CD8-positive, alpha-beta memory T cell (primary cell): ENCODE results near the gene EFHD2. TPM values are rescaled to one million over a fixed set of nuclear protein-coding genes. Genes with fewer than 3 reads are reported as not detected.

Experiments used
- CTCF ChIA-PET: fragments of 350-600 bp; sonication (Branson Sonifier 250); formaldehyde crosslinking; loops from one replicate; lab custom pipeline; 2021; ENCODE audit warnings: antibody characterized with exemption; lab: Charles Lee
- POLR2A ChIA-PET: fragments of 350-600 bp; sonication (Branson Sonifier 250); formaldehyde crosslinking; loops from one replicate; lab custom pipeline; 2021; ENCODE audit warnings: antibody characterized with exemption; lab: Charles Lee
- DNase-seq, 5 donors: peaks; one replicate each; pipeline versions ENCODE4 v3.0.0 to v3.0.0-alpha.2; 2020 to 2022; ENCODE audit warnings: mixed read lengths in 1 of 5
- H3K27ac ChIP-seq: one replicate; pipeline ENCODE4 v1.7.0; 2013; ENCODE audit warnings: low read depth, mild to moderate bottlenecking, low read length, moderate library complexity
- H3K27me3 ChIP-seq: 2 replicates; pipeline ENCODE4 v1.7.0; 2013; ENCODE audit warnings: low read length, mild to moderate bottlenecking; ENCODE audit not compliant: insufficient read depth, poor library complexity, severe bottlenecking
- H3K36me3 ChIP-seq: 2 replicates; pipeline ENCODE4 v1.7.0; 2013; ENCODE audit warnings: mild to moderate bottlenecking, low read length, moderate library complexity; ENCODE audit not compliant: insufficient read depth
- H3K4me1 ChIP-seq: 2 replicates; pipeline ENCODE4 v1.7.0; 2013; ENCODE audit warnings: mild to moderate bottlenecking, low read length, moderate library complexity; ENCODE audit not compliant: insufficient read depth
- H3K4me3 ChIP-seq: 2 replicates; pipeline ENCODE4 v1.7.0; 2013; ENCODE audit warnings: mild to moderate bottlenecking, low read length
- H3K9me3 ChIP-seq: 2 replicates; pipeline ENCODE4 v1.7.0; 2013; ENCODE audit warnings: mild to moderate bottlenecking, low read length
- H3K27ac Mint-ChIP-seq, 8 donors: one replicate each; pipeline ENCODE4 v1.8.0; 2020 to 2021; ENCODE audit warnings: mixed read lengths in 8 of 8, mild to moderate bottlenecking in 6 of 8, inconsistent platforms in 3 of 8, moderate library complexity in 3 of 8
- H3K27me3 Mint-ChIP-seq, 2 donors: one replicate each; pipeline ENCODE4 v1.8.0; 2020 to 2021; ENCODE audit warnings: mixed read lengths in 2 of 2, mild to moderate bottlenecking in 1 of 2, moderate library complexity in 1 of 2
- H3K36me3 Mint-ChIP-seq, 3 donors: one replicate each; pipeline ENCODE4 v1.8.0; 2020 to 2021; ENCODE audit warnings: mixed read lengths in 3 of 3, inconsistent platforms in 1 of 3, mild to moderate bottlenecking in 1 of 3
- H3K4me1 Mint-ChIP-seq, 3 donors: one replicate each; pipeline ENCODE4 v1.8.0; 2020 to 2021; ENCODE audit warnings: mixed read lengths in 3 of 3, inconsistent platforms in 1 of 3, mild to moderate bottlenecking in 1 of 3
- H3K4me3 Mint-ChIP-seq, 7 donors: one replicate each; pipeline ENCODE4 v1.8.0; 2020 to 2021; ENCODE audit warnings: mixed read lengths in 7 of 7, mild to moderate bottlenecking in 6 of 7, moderate library complexity in 4 of 7, inconsistent platforms in 2 of 7
- H3K9me3 Mint-ChIP-seq, 5 donors: one replicate each; pipeline ENCODE4 v1.8.0; 2020 to 2022; ENCODE audit warnings: mixed read lengths in 5 of 5, mild to moderate bottlenecking in 3 of 5, moderate library complexity in 2 of 5, inconsistent platforms in 1 of 5
- polyA plus RNA-seq: library from polyadenylated mRNA; unstranded; fragments of 300-500 nt; fragmentation: Illumina TruSeq; gene quantifications from one replicate; pipeline ENCODE4 v1.2.3, GENCODE V29; 2021
- total RNA-seq, 2 experiments: library from RNA; stranded (reverse); gene quantifications; one replicate each; pipeline ENCODE4 v1.2.3, GENCODE V29; 2021

The EFHD2 gene
- total and polyA plus RNA-seq, 3 experiments from 2014 or later, result 64.7 to 154 (median 67.9) TPM

- Histone ChIP-seq H3K4me3 (no peak overlapping the region), H3K9me3 (no peaks in the 10 kb centered on the region), H3K27me3 (no peaks in the 10 kb centered on the region), H3K4me1 (no peaks in the 10 kb centered on the region), H3K27ac (no peak overlapping the region), H3K36me3 (no peaks in the 10 kb centered on the region)
- H3K27me3 Mint-ChIP-seq, result peaks cover 0 to 4% of the 10 kb centered on the region in 2 donors
- CTCF ChIA-PET, result no interaction called here
- POLR2A ChIA-PET, result no interaction called here
- no peaks in the 10 kb centered on the region for H3K4me1 Mint-ChIP-seq
- no peak overlapping the region for H3K4me3 Mint-ChIP-seq
- no peaks in the 10 kb centered on the region for H3K36me3 Mint-ChIP-seq
- DNase-seq, result no peak
- no peak overlapping the region for H3K27ac Mint-ChIP-seq
- H3K9me3 Mint-ChIP-seq, result no peaks in the 10 kb centered on the region
Observed at GRCh38 chr1:15393475-15394257, 16.0 kb upstream of the EFHD2 start.

GRCh38 chr1:15394258-15394690, 15.4 kb upstream of the EFHD2 start:
- no peaks in the 10 kb centered on the region for H3K27me3 ChIP-seq
- CTCF ChIA-PET, result no interaction called here
- H3K4me1 ChIP-seq, result no peaks in the 10 kb centered on the region
- peaks cover 0 to 4% of the 10 kb centered on the region in 2 donors for H3K27me3 Mint-ChIP-seq
- H3K9me3 ChIP-seq, result no peaks in the 10 kb centered on the region
- H3K4me1 Mint-ChIP-seq, result no peaks in the 10 kb centered on the region
- POLR2A ChIA-PET, result no interaction called here
- no peak overlapping the region for H3K27ac ChIP-seq
- H3K4me3 ChIP-seq, result no peak overlapping the region
- DNase-seq, result no peak
- H3K36me3 ChIP-seq, result no peaks in the 10 kb centered on the region
- no peak overlapping the region for H3K4me3 Mint-ChIP-seq
- H3K27ac Mint-ChIP-seq, result no peak overlapping the region
- H3K9me3 Mint-ChIP-seq, result peaks cover 0 to under 1% (median 0%) of the 10 kb centered on the region in 5 donors
- no peaks in the 10 kb centered on the region for H3K36me3 Mint-ChIP-seq

- POLR2A ChIA-PET, result no interaction called here
- no peaks in the 10 kb centered on the region for H3K9me3 ChIP-seq
- no peak overlapping the region for H3K4me3 Mint-ChIP-seq
- no peak overlapping the region for H3K27ac ChIP-seq
- H3K36me3 Mint-ChIP-seq, result no peaks in the 10 kb centered on the region
- DNase-seq, result no peak
- peak overlapping the region in 1 of 8 donors; percentile 17 for H3K27ac Mint-ChIP-seq
- peaks cover 0 to 4% (median 0%) of the 10 kb centered on the region in 5 donors for H3K9me3 Mint-ChIP-seq
- H3K36me3 ChIP-seq, result no peaks in the 10 kb centered on the region
- no peak overlapping the region for H3K4me3 ChIP-seq
- H3K27me3 ChIP-seq, result no peaks in the 10 kb centered on the region
- CTCF ChIA-PET, result no interaction called here
- peaks cover 0 to 1% (median 0%) of the 10 kb centered on the region in 3 donors for H3K4me1 Mint-ChIP-seq
- H3K27me3 Mint-ChIP-seq, result no peaks in the 10 kb centered on the region
- no peaks in the 10 kb centered on the region for H3K4me1 ChIP-seq
Observed at GRCh38 chr1:15397236-15397635, 12.5 kb upstream of the EFHD2 start.

- Mint-ChIP-seq H3K9me3 (peaks cover 0 to 4% (median 0%) of the 10 kb centered on the region in 5 donors), H3K36me3 (no peaks in the 10 kb centered on the region), H3K27me3 (peaks cover 0 to 3% of the 10 kb centered on the region in 2 donors), H3K4me1 (peaks cover 0 to 1% (median 0%) of the 10 kb centered on the region in 3 donors), H3K27ac (peak overlapping the region in 1 of 8 donors; percentile 41), H3K4me3 (peak overlapping the region in 1 of 7 donors; percentile 14)
- no peak overlapping the region for H3K4me3 ChIP-seq
- DNase-seq, result no peak
- H3K27ac ChIP-seq, result no peak overlapping the region
- no peaks in the 10 kb centered on the region for H3K27me3 ChIP-seq
- no peaks in the 10 kb centered on the region for H3K36me3 ChIP-seq
- no peaks in the 10 kb centered on the region for H3K9me3 ChIP-seq
- CTCF ChIA-PET, result interaction anchor here (0.7 kb wide), 1 partner anchor 76 kb away, joined by 4 read pairs; no protein-coding TSS in a partner anchor
- no peaks in the 10 kb centered on the region for H3K4me1 ChIP-seq
- POLR2A ChIA-PET, result no interaction called here
Observed at GRCh38 chr1:15399710-15400109, 10.0 kb upstream of the EFHD2 start.

GRCh38 chr1:15400627-15401026, 9.1 kb upstream of the EFHD2 start:
- H3K4me3 Mint-ChIP-seq, result no peak overlapping the region
- no peaks in the 10 kb centered on the region for H3K9me3 ChIP-seq
- H3K4me1 ChIP-seq, result peaks cover 4% of the 10 kb centered on the region
- H3K9me3 Mint-ChIP-seq, result peaks cover 0 to 4% (median 0%) of the 10 kb centered on the region in 5 donors
- POLR2A ChIA-PET, result no interaction called here
- no peak overlapping the region for H3K27ac ChIP-seq
- no peaks in the 10 kb centered on the region for H3K27me3 ChIP-seq
- H3K27me3 Mint-ChIP-seq, result peaks cover 0 to 3% of the 10 kb centered on the region in 2 donors
- H3K36me3 ChIP-seq, result no peaks in the 10 kb centered on the region
- peak overlapping the region in 4 of 8 donors; percentile 5 to 84 (median 70) for H3K27ac Mint-ChIP-seq
- DNase-seq, result no peak
- peaks cover 4 to 7% (median 6%) of the 10 kb centered on the region in 3 donors for H3K4me1 Mint-ChIP-seq
- no peak overlapping the region for H3K4me3 ChIP-seq
- CTCF ChIA-PET, result no interaction called here
- no peaks in the 10 kb centered on the region for H3K36me3 Mint-ChIP-seq

GRCh38 chr1:15401391-15402055, 8.2 kb upstream of the EFHD2 start:
- no peak for DNase-seq
- no peaks in the 10 kb centered on the region for H3K9me3 ChIP-seq
- Mint-ChIP-seq H3K4me3 (no peak overlapping the region), H3K9me3 (peaks cover 0 to 4% (median 0%) of the 10 kb centered on the region in 5 donors), H3K27ac (peak overlapping the region in 3 of 8 donors; percentile 70 to 79 (median 77)), H3K27me3 (peaks cover 0 to 3% of the 10 kb centered on the region in 2 donors), H3K36me3 (no peaks in the 10 kb centered on the region), H3K4me1 (peaks cover 4 to 12% (median 11%) of the 10 kb centered on the region in 3 donors)
- ChIA-PET POLR2A (no interaction called here), CTCF (interaction anchor here (1.1 kb wide), 1 partner anchor 376 kb away, joined by 3 read pairs; no protein-coding TSS in a partner anchor)
- H3K4me1 ChIP-seq, result peaks cover 4% of the 10 kb centered on the region
- H3K4me3 ChIP-seq, result no peak overlapping the region
- H3K36me3 ChIP-seq, result no peaks in the 10 kb centered on the region
- no peak overlapping the region for H3K27ac ChIP-seq
- no peaks in the 10 kb centered on the region for H3K27me3 ChIP-seq

GRCh38 chr1:15402809-15403450, 6.8 kb upstream of the EFHD2 start:
- ChIA-PET POLR2A (no interaction called here), CTCF (no interaction called here)
- H3K4me3 ChIP-seq, result no peak overlapping the region
- Mint-ChIP-seq H3K4me1 (peaks cover 17 to 26% (median 25%) of the 10 kb centered on the region in 3 donors), H3K36me3 (no peaks in the 10 kb centered on the region), H3K27me3 (peaks cover 0 to 3% of the 10 kb centered on the region in 2 donors), H3K27ac (peak overlapping the region in 4 of 8 donors; percentile 22 to 91 (median 66)), H3K4me3 (no peak overlapping the region), H3K9me3 (peaks cover 0 to 4% (median 0%) of the 10 kb centered on the region in 5 donors)
- no peaks in the 10 kb centered on the region for H3K27me3 ChIP-seq
- H3K36me3 ChIP-seq, result no peaks in the 10 kb centered on the region
- no peak overlapping the region for H3K27ac ChIP-seq
- no peak for DNase-seq
- peaks cover 6% of the 10 kb centered on the region for H3K4me1 ChIP-seq
- no peaks in the 10 kb centered on the region for H3K9me3 ChIP-seq
